GM10847 (cell line): ENCODE results near the gene NRAS.

Experiments used
- POLR2A ChIP-seq: IDR thresholded peaks from 2 replicates; pipeline ENCODE4 v1.6.1; 2011; ENCODE audit not compliant: insufficient read length; ENCODE audit errors: extremely low read depth

NRAS gene

GRCh38 chr1:114716304-114717170, at the start of gene NRAS:
TSS of gene NRAS (minus strand) at chr1:114716771. CDS start at chr1:114716160, 611 bp downstream.
- peak; percentile 54 for TF ChIP-seq POLR2A

GRCh38 chr1:114764689-114765088, 48.1 kb upstream of the NRAS start:
- no peak for TF ChIP-seq POLR2A

DNA sequence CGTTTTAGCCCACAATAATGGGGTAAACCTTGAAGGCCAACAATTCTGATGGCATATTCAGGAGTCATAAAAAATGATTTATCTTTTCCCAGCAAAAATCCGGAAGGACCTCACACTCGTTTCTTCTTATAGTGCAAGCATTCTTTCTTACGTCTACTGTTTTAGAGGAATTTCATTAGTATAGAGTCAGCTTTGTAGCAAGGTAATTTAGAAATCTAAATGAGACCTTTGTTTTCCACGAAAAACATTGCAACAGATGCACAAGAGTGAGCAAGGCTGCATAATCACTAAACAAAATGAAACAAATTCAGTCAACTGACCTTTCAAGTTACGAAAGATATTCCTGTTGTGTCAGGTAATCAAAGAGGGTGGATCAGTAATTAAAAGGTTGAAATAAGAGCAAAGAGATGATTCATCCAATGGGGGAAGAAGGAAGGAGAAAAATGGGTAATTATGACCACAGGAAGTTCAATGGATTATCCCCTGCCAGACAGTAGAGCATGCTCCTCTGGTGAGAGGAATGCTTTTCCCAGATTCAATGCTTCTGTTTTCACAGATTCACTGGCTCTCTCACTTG, 41.8 kb upstream of the NRAS start:
- TF ChIP-seq POLR2A, result no peak

GRCh38 chr1:114757455-114758255, 41.1 kb upstream of the NRAS start, which contains the start of gene CSDE1:
TSS of gene CSDE1 (minus strand) at chr1:114757984. CDS start at chr1:114739890, 18,094 bp downstream.
- peak; percentile 94 for TF ChIP-seq POLR2A

GRCh38 chr1:114756949-114757454, 40.4 kb upstream of the NRAS start:
- no peak for TF ChIP-seq POLR2A

DNA sequence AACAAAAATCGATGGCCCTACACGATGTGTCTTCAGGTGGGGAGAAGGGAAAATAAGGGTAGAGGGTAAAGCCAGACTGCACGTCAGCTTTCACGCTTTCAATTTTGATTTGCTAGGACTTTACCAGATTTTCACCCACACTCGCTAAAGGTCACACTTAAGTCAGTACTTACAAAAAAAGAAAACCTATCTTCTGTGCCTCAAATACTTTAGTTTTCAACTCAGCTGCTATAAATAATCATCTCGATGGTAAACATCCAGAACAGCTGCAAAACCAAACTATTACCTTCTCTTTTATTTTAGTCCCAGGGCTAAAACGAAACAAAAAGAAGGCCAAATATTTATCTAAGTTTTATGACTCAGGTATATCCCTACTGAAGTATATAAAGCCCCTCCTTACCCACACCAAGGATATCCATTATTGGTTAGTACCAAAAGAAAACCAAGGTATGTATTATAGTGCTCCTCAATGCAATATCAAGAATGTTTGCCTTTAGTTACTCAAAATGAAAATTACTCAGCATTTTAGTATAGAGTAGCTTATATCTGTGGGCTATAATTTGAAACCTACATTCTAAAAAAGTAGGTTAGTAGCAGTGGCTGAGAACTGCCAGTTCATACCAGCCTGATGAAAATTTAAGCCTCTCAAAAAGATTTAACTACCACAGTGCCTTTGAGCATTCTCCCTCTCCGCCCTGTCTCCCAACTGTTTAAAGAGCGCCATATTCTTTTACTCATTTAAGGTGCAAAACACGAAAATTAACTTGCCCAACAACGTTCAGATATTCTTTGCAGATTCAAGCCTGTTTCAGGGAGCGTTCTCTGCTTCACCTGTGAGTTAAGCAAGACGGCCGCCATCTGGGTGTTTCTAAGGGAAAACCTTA, 39.7 kb upstream of the NRAS start:
- TF ChIP-seq POLR2A, result no peak

GRCh38 chr1:114755006-114755931, 38.7 kb upstream of the NRAS start:
- no peak for TF ChIP-seq POLR2A

- no peak for TF ChIP-seq POLR2A
These were observed 36.6 kb upstream of the NRAS start for GRCh38 chr1:114753143-114753542.

- no peak for TF ChIP-seq POLR2A
These were observed 34.2 kb upstream of the NRAS start for GRCh38 chr1:114750780-114751179.

GRCh38 chr1:114749835-114750234, 33.3 kb upstream of the NRAS start:
- no peak for TF ChIP-seq POLR2A

DNA sequence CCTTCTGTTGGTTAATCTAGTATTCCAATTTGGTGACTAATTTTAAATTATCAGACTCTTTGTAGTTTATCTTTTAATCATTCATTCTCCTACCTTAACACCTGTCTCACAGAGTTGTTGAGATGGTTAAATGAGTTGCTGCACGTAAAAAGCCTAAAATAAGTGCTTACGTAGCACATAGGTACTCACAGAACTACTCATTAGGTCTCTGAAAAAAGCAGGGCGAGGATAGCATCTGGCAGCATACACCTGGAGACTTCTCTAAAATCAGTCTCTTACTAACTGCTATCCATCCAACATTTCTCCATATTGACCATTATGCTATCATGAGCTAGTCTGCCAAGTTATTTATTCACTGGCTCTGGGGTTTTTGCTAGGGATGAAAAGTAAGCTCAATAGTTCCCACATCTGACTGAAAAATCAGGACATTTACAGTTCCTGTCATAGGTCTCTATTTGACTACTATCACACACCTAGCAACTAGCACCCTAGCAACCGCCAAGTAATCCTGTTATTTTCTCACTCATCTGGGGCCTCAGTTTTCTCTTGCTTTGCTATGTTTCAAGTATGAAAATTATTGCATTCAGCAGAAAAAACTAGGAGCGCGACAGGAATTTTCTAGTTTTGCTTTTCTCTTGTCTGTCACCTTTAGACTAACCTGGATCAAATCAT, 30.0 kb upstream of the NRAS start:
- TF ChIP-seq POLR2A, result no peak

GRCh38 chr1:114745291-114745690, 28.7 kb upstream of the NRAS start:
- no peak for TF ChIP-seq POLR2A
